Brain microvascular endothelial cell (primary cell): ENCODE results near the gene SSU72.
"Not testable (repeated sequence)": the region's sequence is repeated elsewhere in the genome, so short reads cannot be mapped to it uniquely, and the experiment has no call there.

Experiments used
- DNase-seq: peaks from one replicate; pipeline ENCODE4 v3.0.0-alpha.2; 2020
- H3K27ac ChIP-seq: fragments of 250-450 bp; sonication (Bioruptor Pico); 2 replicates; pipeline ENCODE4 v1.5.1; 2020; ENCODE audit warnings: mild to moderate bottlenecking, moderate library complexity
- H3K27me3 ChIP-seq: fragments of 250-450 bp; sonication (Bioruptor Pico); replicated peaks from 2 replicates; pipeline ENCODE4 v1.5.1; 2020; ENCODE audit warnings: mild to moderate bottlenecking
- H3K36me3 ChIP-seq: fragments of 250-450 bp; sonication (Bioruptor Pico); replicated peaks from 2 replicates; pipeline ENCODE4 v1.5.1; 2020; ENCODE audit warnings: mild to moderate bottlenecking
- H3K4me3 ChIP-seq: 2 replicates; pipeline ENCODE4 v1.5.1; 2011; ENCODE audit warnings: low read depth, mild to moderate bottlenecking, control low read depth, low read length, moderate library complexity
- CTCF ChIP-seq: IDR thresholded peaks from 2 replicates; pipeline ENCODE4 v1.5.1; 2011; ENCODE audit warnings: low read depth, mild to moderate bottlenecking, moderate library complexity, low read length, control low read depth, inconsistent platforms; ENCODE audit errors: missing control alignments
- in situ Hi-C: cut with HindIII; loops from 2 replicates; pipeline ENCODE4 v1.10.0; 2017; ENCODE audit warnings: low sequenced_read_pairs, low pct_ligation_motif_present

Gene SSU72

GRCh38 chr1:1599030-1599934 lies 24.6 kb upstream of the SSU72 start:
- Histone ChIP-seq H3K27ac (no peak overlapping the region), H3K4me3 (peak overlapping the region; percentile 15), H3K27me3 (peaks cover 24% of the 10 kb centered on the region), H3K36me3 (no peaks in the 10 kb centered on the region)
- in situ Hi-C loops: no loop called here
- TF ChIP-seq CTCF: no peak
- DNase-seq: no peak

GRCh38 chr1:1598720-1599029 lies 24.0 kb upstream of the SSU72 start:
- TF ChIP-seq CTCF: no peak
- no peak overlapping the region for H3K27ac ChIP-seq
- H3K4me3 ChIP-seq: no peak overlapping the region
- H3K27me3 ChIP-seq: peaks cover 23% of the 10 kb centered on the region
- in situ Hi-C loops: no loop called here
- H3K36me3 ChIP-seq: no peaks in the 10 kb centered on the region
- DNase-seq: no peak

- H3K27me3 ChIP-seq: peaks cover 21% of the 10 kb centered on the region
Observed at GRCh38 chr1:1598051-1598719, 23.5 kb upstream of the SSU72 start.

GRCh38 chr1:1597275-1597930 lies 22.7 kb upstream of the SSU72 start:
- Histone ChIP-seq H3K36me3 (no peaks in the 10 kb centered on the region), H3K27ac (no peak overlapping the region), H3K4me3 (no peak overlapping the region), H3K27me3 (peaks cover 21% of the 10 kb centered on the region)
- TF ChIP-seq CTCF: peak; percentile 63
- in situ Hi-C loops: no loop called here
- DNase-seq: no peak

More at GRCh38 chr1:1598051-1598719, 23.5 kb upstream of the SSU72 start:
- Histone ChIP-seq H3K4me3 (no peak overlapping the region), H3K27ac (no peak overlapping the region), H3K36me3 (no peaks in the 10 kb centered on the region)
- in situ Hi-C loops: no loop called here
- no peak for DNase-seq
- no peak for TF ChIP-seq CTCF

- Histone ChIP-seq H3K27ac (no peak overlapping the region), H3K4me3 (no peak overlapping the region), H3K36me3 (no peaks in the 10 kb centered on the region), H3K27me3 (peaks cover 19% of the 10 kb centered on the region)
- TF ChIP-seq CTCF: no peak
- DNase-seq: no peak
- in situ Hi-C loops: no loop called here
Observed at GRCh38 chr1:1596493-1597274, 22.0 kb upstream of the SSU72 start.

- DNase-seq, H3K4me3 ChIP-seq, H3K27ac ChIP-seq, H3K36me3 ChIP-seq, in situ Hi-C loops: not testable (repeated sequence)
- peaks cover 14% of the 10 kb centered on the region for H3K27me3 ChIP-seq
Observed at GRCh38 chr1:1595341-1595740, 20.7 kb upstream of the SSU72 start.
